Endodermal cell (in vitro differentiated cells): ENCODE results near the gene CCS. TPM values are rescaled to one million over a fixed set of nuclear protein-coding genes. Genes with fewer than 3 reads are reported as not detected.

ENCODE experiments used
- DNase-seq: peaks from one replicate; pipeline ENCODE4 v3.0.0-alpha.2; 2017
- H3K27ac ChIP-seq: 2 replicates; pipeline ENCODE4 v1.5.1; 2013; ENCODE audit warnings: mild to moderate bottlenecking, low read depth, low read length, moderate library complexity
- H3K27me3 ChIP-seq: 2 replicates; pipeline ENCODE4 v1.6.1; 2013; ENCODE audit warnings: mild to moderate bottlenecking, low read length, moderate library complexity; ENCODE audit not compliant: insufficient read depth, control insufficient read depth, poor library complexity, severe bottlenecking
- H3K36me3 ChIP-seq: 2 replicates; pipeline ENCODE4 v1.7.0; 2013; ENCODE audit warnings: mild to moderate bottlenecking, low read length, moderate library complexity; ENCODE audit not compliant: control insufficient read depth, insufficient read depth
- H3K4me1 ChIP-seq: one replicate; pipeline ENCODE4 v1.7.0; 2013; ENCODE audit warnings: low read length; ENCODE audit not compliant: control insufficient read depth, insufficient read depth
- H3K4me3 ChIP-seq: 2 replicates; pipeline ENCODE4 v1.5.1; 2013; ENCODE audit warnings: mild to moderate bottlenecking, low read length, moderate library complexity
- H3K9ac ChIP-seq: 2 replicates; pipeline ENCODE4 v1.6.1; 2013; ENCODE audit warnings: mild to moderate bottlenecking, low read length, moderate library complexity; ENCODE audit not compliant: poor library complexity, severe bottlenecking; ENCODE audit errors: extremely low read depth
- H3K9me3 ChIP-seq: 2 replicates; pipeline ENCODE4 v1.6.1; 2013; ENCODE audit warnings: mild to moderate bottlenecking, low read length, moderate library complexity; ENCODE audit not compliant: control insufficient read depth
- H3K27ac Mint-ChIP-seq: 2 replicates; pipeline ENCODE4 v1.8.0; 2020; ENCODE audit warnings: mixed read lengths
- H3K27me3 Mint-ChIP-seq: 2 replicates; pipeline ENCODE4 v1.8.0; 2021; ENCODE audit warnings: mild to moderate bottlenecking, mixed read lengths; ENCODE audit not compliant: insufficient read depth
- H3K36me3 Mint-ChIP-seq: 2 replicates; pipeline ENCODE4 v1.8.0; 2020; ENCODE audit warnings: low read depth, mixed read lengths
- H3K4me1 Mint-ChIP-seq: 2 replicates; pipeline ENCODE4 v1.8.0; 2020; ENCODE audit warnings: mixed read lengths
- H3K4me3 Mint-ChIP-seq: 2 replicates; pipeline ENCODE4 v1.8.0; 2020; ENCODE audit warnings: mild to moderate bottlenecking, moderate library complexity, mixed read lengths
- H3K9me3 Mint-ChIP-seq: 2 replicates; pipeline ENCODE4 v1.8.0; 2020; ENCODE audit warnings: mild to moderate bottlenecking, mixed read lengths
- WGBS, 2 experiments: methylation state at CpG; one replicate each; pipeline versions ENCODE4 v1.1.5 to v1.1.7; 2013; ENCODE audit warnings: missing lambda C conversion rate in 2 of 2, mixed read lengths in 1 of 2; ENCODE audit not compliant: insufficient coverage in 1 of 2, insufficient read length in 1 of 2; 5-methylcytosine and 5-hydroxymethylcytosine counted together
- total RNA-seq, 2 donors: library from RNA; stranded (reverse); fragmentation: NEBNext Ultra II Directional in 1 of 2; extraction: Animal tissue kit (Norgen Biotek cat#: 25700) in 1 of 2; gene quantifications; 2 replicates in 1 of 2; 3 replicates in 1 of 2; pipeline ENCODE4 v1.2.1, GENCODE V29; 2021
- TF ChIP-seq, protein P1 (sequence below): fragments of 200-600 bp; sonication (generic); conservative IDR thresholded peaks from 2 replicates; pipeline ENCODE4 v1.5.0; 2021; ENCODE audit warnings: antibody characterized with exemption, mild to moderate bottlenecking

CCS gene
- total RNA-seq, 2 donors from 2014 or later = 62.9 to 64.7 TPM

DNA sequence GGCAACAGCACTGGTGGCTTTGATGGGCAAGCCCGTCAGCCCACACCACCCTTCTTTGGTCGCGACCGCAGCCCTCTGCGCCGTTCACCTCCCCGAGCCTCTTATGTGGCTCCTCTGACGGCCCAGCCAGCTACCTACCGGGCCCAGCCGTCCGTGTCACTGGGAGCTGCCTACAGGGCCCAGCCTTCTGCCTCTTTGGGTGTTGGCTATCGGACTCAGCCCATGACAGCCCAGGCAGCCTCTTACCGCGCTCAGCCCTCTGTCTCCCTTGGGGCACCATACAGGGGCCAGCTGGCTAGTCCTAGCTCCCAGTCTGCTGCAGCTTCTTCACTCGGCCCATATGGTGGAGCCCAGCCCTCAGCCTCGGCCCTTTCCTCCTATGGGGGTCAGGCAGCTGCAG lies 31.5 kb downstream of the CCS start:
- no peak overlapping the region for H3K27ac ChIP-seq
- TF ChIP-seq, protein P1, sequence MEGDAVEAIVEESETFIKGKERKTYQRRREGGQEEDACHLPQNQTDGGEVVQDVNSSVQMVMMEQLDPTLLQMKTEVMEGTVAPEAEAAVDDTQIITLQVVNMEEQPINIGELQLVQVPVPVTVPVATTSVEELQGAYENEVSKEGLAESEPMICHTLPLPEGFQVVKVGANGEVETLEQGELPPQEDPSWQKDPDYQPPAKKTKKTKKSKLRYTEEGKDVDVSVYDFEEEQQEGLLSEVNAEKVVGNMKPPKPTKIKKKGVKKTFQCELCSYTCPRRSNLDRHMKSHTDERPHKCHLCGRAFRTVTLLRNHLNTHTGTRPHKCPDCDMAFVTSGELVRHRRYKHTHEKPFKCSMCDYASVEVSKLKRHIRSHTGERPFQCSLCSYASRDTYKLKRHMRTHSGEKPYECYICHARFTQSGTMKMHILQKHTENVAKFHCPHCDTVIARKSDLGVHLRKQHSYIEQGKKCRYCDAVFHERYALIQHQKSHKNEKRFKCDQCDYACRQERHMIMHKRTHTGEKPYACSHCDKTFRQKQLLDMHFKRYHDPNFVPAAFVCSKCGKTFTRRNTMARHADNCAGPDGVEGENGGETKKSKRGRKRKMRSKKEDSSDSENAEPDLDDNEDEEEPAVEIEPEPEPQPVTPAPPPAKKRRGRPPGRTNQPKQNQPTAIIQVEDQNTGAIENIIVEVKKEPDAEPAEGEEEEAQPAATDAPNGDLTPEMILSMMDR = no peak
- Mint-ChIP-seq H3K36me3 (peaks cover 71% of the 10 kb centered on the region), H3K4me3 (no peak overlapping the region), H3K27me3 (no peaks in the 10 kb centered on the region), H3K9me3 (no peaks in the 10 kb centered on the region), H3K27ac (no peak overlapping the region), H3K4me1 (peaks cover 15% of the 10 kb centered on the region)
- H3K4me1 ChIP-seq = peaks cover 6% of the 10 kb centered on the region
- H3K4me3 ChIP-seq = no peak overlapping the region
- DNase-seq = no peak
- no peak overlapping the region for H3K9ac ChIP-seq
- peaks cover 85% of the 10 kb centered on the region for H3K36me3 ChIP-seq
- H3K9me3 ChIP-seq = no peaks in the 10 kb centered on the region
- H3K27me3 ChIP-seq = no peaks in the 10 kb centered on the region
- 94 to 96% methylated on average over 14 to 16 of the region's 16 CpGs for WGBS, 2 experiments

DNA sequence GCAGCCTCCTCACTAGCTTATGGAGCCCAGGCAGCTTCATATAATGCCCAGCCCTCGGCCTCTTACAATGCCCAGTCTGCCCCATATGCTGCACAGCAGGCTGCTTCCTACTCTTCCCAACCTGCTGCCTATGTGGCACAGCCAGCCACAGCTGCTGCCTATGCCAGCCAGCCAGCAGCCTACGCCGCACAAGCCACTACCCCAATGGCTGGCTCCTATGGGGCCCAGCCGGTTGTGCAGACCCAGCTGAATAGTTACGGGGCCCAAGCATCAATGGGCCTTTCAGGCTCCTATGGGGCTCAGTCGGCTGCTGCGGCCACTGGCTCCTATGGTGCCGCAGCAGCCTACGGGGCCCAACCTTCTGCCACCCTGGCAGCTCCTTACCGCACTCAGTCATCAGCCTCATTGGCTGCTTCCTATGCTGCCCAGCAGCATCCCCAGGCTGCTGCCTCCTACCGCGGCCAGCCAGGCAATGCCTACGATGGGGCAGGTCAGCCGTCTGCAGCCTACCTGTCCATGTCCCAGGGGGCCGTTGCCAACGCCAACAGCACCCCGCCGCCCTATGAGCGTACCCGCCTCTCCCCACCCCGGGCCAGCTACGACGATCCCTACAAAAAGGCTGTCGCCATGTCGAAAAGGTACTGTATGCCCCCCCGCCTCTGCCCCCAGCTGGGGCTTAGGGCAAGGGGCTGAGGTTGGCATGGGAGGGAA lies 32.2 kb downstream of the CCS start:
- no peaks in the 10 kb centered on the region for H3K27me3 ChIP-seq
- H3K36me3 ChIP-seq = peaks cover 88% of the 10 kb centered on the region
- Mint-ChIP-seq H3K4me3 (no peak overlapping the region), H3K9me3 (no peaks in the 10 kb centered on the region), H3K27ac (no peak overlapping the region), H3K27me3 (no peaks in the 10 kb centered on the region), H3K4me1 (peaks cover 15% of the 10 kb centered on the region), H3K36me3 (peaks cover 74% of the 10 kb centered on the region)
- TF ChIP-seq, protein P1 = no peak
- WGBS, 2 experiments = 93 to 97% methylated on average over 23 to 26 of the region's 26 CpGs
- no peak overlapping the region for H3K4me3 ChIP-seq
- H3K9me3 ChIP-seq = no peaks in the 10 kb centered on the region
- no peak overlapping the region for H3K9ac ChIP-seq
- no peak overlapping the region for H3K27ac ChIP-seq
- no peak for DNase-seq
- peaks cover 6% of the 10 kb centered on the region for H3K4me1 ChIP-seq

DNA sequence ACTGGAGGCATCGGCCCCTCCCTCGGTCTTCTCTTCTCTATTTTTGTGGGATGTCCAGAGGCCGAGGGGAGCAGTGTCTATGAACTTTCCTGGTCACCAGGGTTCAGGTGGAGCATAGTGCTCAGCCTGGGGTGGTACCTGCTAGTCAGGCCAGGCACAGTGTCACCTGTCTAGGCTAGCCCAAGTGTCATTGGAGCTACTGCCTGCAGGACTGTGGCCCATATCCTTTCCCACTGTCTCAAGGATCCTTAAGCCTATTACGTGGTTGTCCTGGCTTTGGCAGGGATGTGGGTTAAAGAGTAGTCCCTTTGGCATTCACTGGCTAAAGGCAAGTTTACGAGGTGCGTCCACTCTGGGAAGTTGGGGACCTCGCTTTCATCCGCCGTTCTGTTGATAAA lies 32.8 kb downstream of the CCS start:
- H3K36me3 Mint-ChIP-seq = peaks cover 78% of the 10 kb centered on the region
- Histone ChIP-seq H3K36me3 (peaks cover 94% of the 10 kb centered on the region), H3K27me3 (no peaks in the 10 kb centered on the region), H3K4me1 (peaks cover 6% of the 10 kb centered on the region), H3K9me3 (no peaks in the 10 kb centered on the region), H3K4me3 (no peak overlapping the region), H3K9ac (no peak overlapping the region), H3K27ac (no peak overlapping the region)
- H3K27me3 Mint-ChIP-seq = no peaks in the 10 kb centered on the region
- H3K27ac Mint-ChIP-seq = no peak overlapping the region
- DNase-seq = no peak
- WGBS, 2 experiments = 96 to 98% methylated on average over 6 to 9 of the region's 9 CpGs
- no peaks in the 10 kb centered on the region for H3K9me3 Mint-ChIP-seq
- TF ChIP-seq, protein P1 = no peak
- H3K4me3 Mint-ChIP-seq = no peak overlapping the region
- H3K4me1 Mint-ChIP-seq = peaks cover 15% of the 10 kb centered on the region
